Osteoblast (primary cell): ENCODE results near the gene S100A11. TPM values are rescaled to one million over a fixed set of nuclear protein-coding genes. Genes with fewer than 3 reads are reported as not detected.

ENCODE experiments used
- DNase-seq: peaks from one replicate; pipeline ENCODE4 v3.0.0; 2011; ENCODE audit warnings: low spot score, mixed read lengths; ENCODE audit not compliant: insufficient read length; ENCODE audit errors: missing footprints
- H2AFZ ChIP-seq: 2 replicates; pipeline ENCODE4 v1.6.0; 2011; ENCODE audit warnings: mild to moderate bottlenecking, low read length
- H3K27ac ChIP-seq: 2 replicates; pipeline ENCODE4 v1.5.1; 2011; ENCODE audit warnings: mild to moderate bottlenecking, low read depth, low read length, moderate library complexity
- H3K27me3 ChIP-seq: 2 replicates; pipeline ENCODE4 v1.6.0; 2012; ENCODE audit warnings: mild to moderate bottlenecking, control low read depth, inconsistent platforms, low read length, moderate library complexity; ENCODE audit not compliant: insufficient read depth
- H3K36me3 ChIP-seq: 2 replicates; pipeline ENCODE4 v1.5.1; 2011; ENCODE audit warnings: mild to moderate bottlenecking, low read length, control low read depth, moderate library complexity; ENCODE audit not compliant: insufficient read depth
- H3K4me1 ChIP-seq: 2 replicates; pipeline ENCODE4 v1.5.1; 2011; ENCODE audit warnings: mild to moderate bottlenecking, low read length, control low read depth, moderate library complexity; ENCODE audit not compliant: insufficient read depth
- H3K4me2 ChIP-seq: 2 replicates; pipeline ENCODE4 v1.6.0; 2011; ENCODE audit warnings: mild to moderate bottlenecking, low read length; ENCODE audit not compliant: insufficient read depth
- H3K4me3 ChIP-seq: fragments of 200-600 bp; sonication (generic); 3 replicates; pipeline ENCODE4 v1.5.1; 2012; ENCODE audit warnings: mild to moderate bottlenecking, low read length, inconsistent platforms; ENCODE audit not compliant: insufficient read depth
- H3K79me2 ChIP-seq: 2 replicates; pipeline ENCODE4 v1.6.0; 2012; ENCODE audit warnings: mild to moderate bottlenecking, low read length, control low read depth, inconsistent platforms; ENCODE audit not compliant: insufficient read depth
- H3K9me3 ChIP-seq: 2 replicates; pipeline ENCODE4 v1.5.1; 2011; ENCODE audit warnings: low read depth, low read length, control low read depth
- H4K20me1 ChIP-seq: 2 replicates; pipeline ENCODE4 v1.6.0; 2012; ENCODE audit warnings: mild to moderate bottlenecking, low read length, control low read depth; ENCODE audit not compliant: insufficient read depth
- CTCF ChIP-seq: IDR thresholded peaks from 2 replicates; pipeline ENCODE4 v1.5.1; 2011; ENCODE audit warnings: mild to moderate bottlenecking, low read depth, low read length, moderate library complexity; ENCODE audit errors: extremely low read depth
- total RNA-seq: library from RNA; depleted of rRNA; stranded (reverse); fragments of >200 nt; gene quantifications from 2 replicates; pipeline ENCODE4 v1.2.3, GENCODE V29; 2012

S100A11 gene
- total RNA-seq, 1 donor, result 142 TPM

DNA sequence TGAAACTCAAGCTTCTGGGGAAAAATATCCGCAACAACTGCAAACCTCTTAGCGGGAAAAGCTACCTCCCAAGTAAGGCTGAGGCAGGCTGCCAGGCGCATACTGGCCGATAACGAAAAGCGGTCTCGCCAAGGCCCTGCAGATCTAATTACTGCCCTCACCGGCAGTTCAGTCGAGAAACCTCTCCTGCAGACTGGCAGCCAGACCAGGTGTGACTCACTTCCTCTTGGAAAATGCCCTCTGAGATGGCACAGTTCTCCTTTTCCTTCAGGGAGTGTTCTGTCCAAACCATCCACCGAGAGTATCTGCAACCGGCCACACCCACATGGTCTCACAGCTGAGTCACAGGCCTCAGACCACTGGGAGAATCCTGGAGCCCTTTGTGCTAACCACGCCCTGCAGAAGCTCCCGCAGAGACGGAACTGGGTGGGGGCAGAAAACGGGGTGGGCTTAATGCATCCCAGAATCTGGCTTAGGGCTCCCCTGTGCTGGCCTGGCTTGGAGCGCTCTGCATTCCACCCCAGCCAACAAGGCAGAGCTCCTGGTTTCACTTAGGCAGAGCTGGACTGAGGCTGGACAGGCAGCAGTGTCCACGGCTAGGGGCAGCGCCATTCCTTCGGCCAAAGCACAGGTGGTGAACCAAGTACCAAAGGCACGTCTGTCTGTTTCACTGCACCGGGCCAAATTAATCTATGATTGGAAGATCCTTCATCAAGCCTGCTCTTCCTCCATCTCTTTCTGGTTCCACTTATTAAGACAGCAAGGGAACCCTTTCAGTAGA is 44.3 kb downstream of the S100A11 start:
- no peak for TF ChIP-seq CTCF
- Histone ChIP-seq H3K4me2 (peak overlapping the region; percentile 90), H3K79me2 (peaks cover 24% of the 10 kb centered on the region), H3K27ac (peak overlapping the region; percentile 64), H3K4me3 (peak overlapping the region; percentile 81), H3K4me1 (peaks cover 75% of the 10 kb centered on the region), H2AFZ (peak overlapping the region; percentile 73), H4K20me1 (peaks cover 10% of the 10 kb centered on the region), H3K27me3 (no peaks in the 10 kb centered on the region), H3K9me3 (no peaks in the 10 kb centered on the region), H3K36me3 (no peaks in the 10 kb centered on the region)
- peak; percentile 80 for DNase-seq

GRCh38 chr1:151991663-151992302 is 45.0 kb downstream of the S100A11 start:
- Histone ChIP-seq H3K79me2 (peaks cover 28% of the 10 kb centered on the region), H2AFZ (no peak overlapping the region), H3K27me3 (no peaks in the 10 kb centered on the region), H3K9me3 (no peaks in the 10 kb centered on the region), H3K27ac (peak overlapping the region; percentile 64), H3K36me3 (no peaks in the 10 kb centered on the region), H4K20me1 (peaks cover 10% of the 10 kb centered on the region), H3K4me3 (peak overlapping the region; percentile 81), H3K4me2 (peak overlapping the region; percentile 90), H3K4me1 (peaks cover 70% of the 10 kb centered on the region)
- no peak for TF ChIP-seq CTCF
- DNase-seq, result no peak

- peak; percentile 50 for DNase-seq
- Histone ChIP-seq H3K4me3 (no peak overlapping the region), H4K20me1 (peaks cover 10% of the 10 kb centered on the region), H3K27ac (peak overlapping the region; percentile 19), H2AFZ (no peak overlapping the region), H3K36me3 (peaks cover 3% of the 10 kb centered on the region), H3K4me2 (peak overlapping the region; percentile 90), H3K4me1 (peaks cover 72% of the 10 kb centered on the region), H3K79me2 (peaks cover 37% of the 10 kb centered on the region), H3K27me3 (no peaks in the 10 kb centered on the region), H3K9me3 (no peaks in the 10 kb centered on the region)
- no peak for TF ChIP-seq CTCF
These were observed 46.0 kb downstream of the S100A11 start for GRCh38 chr1:151990856-151991198.

- H3K4me2 ChIP-seq, result peak overlapping the region; percentile 90
- TF ChIP-seq CTCF, result no peak
- DNase-seq, result no peak
- no peak overlapping the region for H2AFZ ChIP-seq
- peaks cover 70% of the 10 kb centered on the region for H3K4me1 ChIP-seq
- H3K79me2 ChIP-seq, result peaks cover 42% of the 10 kb centered on the region
- peaks cover 10% of the 10 kb centered on the region for H4K20me1 ChIP-seq
- no peaks in the 10 kb centered on the region for H3K9me3 ChIP-seq
- no peak overlapping the region for H3K4me3 ChIP-seq
- H3K27me3 ChIP-seq, result no peaks in the 10 kb centered on the region
- H3K27ac ChIP-seq, result peak overlapping the region; percentile 2
- H3K36me3 ChIP-seq, result peaks cover 9% of the 10 kb centered on the region
These were observed 46.5 kb downstream of the S100A11 start for GRCh38 chr1:151990058-151990855.
